ENCODE data around the gene STARD3. TPM values are rescaled to one million over a fixed set of nuclear protein-coding genes. Genes with fewer than 3 reads are reported as not detected.
A peak's percentile ranks its signal among the peaks of the same experiment; 100 is the strongest.

Gene STARD3
- total and polyA plus RNA-seq, 2 of the 13 experiments (the other 11 are each of a cell fraction or from before 2014, with no cell fraction given): 34.6 to 100 TPM

DNA sequence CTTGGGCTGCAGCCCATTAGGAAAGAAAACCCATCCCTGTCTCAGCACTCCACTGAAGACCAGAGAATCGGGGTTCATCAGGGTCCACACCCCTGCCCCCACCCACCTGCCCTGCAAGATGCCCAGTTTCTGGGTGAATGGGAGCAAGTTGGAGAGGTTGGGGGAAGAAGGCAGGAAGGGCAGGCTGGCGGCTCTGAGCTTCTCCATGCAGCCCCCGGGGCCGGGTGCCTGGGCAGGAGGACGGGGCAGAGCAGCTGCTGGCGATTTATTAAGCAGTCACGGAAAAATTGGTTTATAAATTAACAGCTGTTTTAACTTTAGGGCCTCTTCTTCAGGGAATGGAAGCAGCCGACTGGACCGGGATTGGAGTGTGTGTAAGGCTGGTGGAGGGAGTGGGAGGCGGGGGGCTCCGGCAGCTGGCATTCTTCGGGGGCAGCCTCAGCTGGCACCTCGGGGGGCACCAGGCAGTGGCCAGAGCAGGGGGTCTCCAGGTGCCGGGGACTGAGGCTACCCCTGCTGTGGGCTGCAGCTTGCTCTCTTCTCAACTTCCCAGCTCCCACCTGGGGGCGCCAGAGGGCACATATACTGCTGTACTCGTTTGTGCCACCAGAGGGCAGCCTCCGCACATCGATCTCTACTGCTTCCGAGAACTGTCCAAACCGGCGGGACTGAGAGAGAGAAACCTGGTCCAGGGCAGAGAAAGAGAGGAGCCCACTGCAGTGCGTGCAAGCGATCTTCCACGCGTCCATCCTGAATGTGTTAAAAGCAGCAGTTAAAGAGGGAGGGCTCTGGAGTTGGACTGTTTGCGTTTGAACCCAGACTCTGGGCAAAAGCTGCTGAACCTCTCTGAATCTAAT, 15.2 kb upstream of the STARD3 start (continued):
- TF ChIP-seq, protein P1, sequence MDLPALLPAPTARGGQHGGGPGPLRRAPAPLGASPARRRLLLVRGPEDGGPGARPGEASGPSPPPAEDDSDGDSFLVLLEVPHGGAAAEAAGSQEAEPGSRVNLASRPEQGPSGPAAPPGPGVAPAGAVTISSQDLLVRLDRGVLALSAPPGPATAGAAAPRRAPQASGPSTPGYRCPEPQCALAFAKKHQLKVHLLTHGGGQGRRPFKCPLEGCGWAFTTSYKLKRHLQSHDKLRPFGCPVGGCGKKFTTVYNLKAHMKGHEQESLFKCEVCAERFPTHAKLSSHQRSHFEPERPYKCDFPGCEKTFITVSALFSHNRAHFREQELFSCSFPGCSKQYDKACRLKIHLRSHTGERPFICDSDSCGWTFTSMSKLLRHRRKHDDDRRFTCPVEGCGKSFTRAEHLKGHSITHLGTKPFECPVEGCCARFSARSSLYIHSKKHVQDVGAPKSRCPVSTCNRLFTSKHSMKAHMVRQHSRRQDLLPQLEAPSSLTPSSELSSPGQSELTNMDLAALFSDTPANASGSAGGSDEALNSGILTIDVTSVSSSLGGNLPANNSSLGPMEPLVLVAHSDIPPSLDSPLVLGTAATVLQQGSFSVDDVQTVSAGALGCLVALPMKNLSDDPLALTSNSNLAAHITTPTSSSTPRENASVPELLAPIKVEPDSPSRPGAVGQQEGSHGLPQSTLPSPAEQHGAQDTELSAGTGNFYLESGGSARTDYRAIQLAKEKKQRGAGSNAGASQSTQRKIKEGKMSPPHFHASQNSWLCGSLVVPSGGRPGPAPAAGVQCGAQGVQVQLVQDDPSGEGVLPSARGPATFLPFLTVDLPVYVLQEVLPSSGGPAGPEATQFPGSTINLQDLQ (CRISPR knock-in tag; IDR thresholded peaks at IDR 0.05): no peak
- TF ChIP-seq, protein P2, sequence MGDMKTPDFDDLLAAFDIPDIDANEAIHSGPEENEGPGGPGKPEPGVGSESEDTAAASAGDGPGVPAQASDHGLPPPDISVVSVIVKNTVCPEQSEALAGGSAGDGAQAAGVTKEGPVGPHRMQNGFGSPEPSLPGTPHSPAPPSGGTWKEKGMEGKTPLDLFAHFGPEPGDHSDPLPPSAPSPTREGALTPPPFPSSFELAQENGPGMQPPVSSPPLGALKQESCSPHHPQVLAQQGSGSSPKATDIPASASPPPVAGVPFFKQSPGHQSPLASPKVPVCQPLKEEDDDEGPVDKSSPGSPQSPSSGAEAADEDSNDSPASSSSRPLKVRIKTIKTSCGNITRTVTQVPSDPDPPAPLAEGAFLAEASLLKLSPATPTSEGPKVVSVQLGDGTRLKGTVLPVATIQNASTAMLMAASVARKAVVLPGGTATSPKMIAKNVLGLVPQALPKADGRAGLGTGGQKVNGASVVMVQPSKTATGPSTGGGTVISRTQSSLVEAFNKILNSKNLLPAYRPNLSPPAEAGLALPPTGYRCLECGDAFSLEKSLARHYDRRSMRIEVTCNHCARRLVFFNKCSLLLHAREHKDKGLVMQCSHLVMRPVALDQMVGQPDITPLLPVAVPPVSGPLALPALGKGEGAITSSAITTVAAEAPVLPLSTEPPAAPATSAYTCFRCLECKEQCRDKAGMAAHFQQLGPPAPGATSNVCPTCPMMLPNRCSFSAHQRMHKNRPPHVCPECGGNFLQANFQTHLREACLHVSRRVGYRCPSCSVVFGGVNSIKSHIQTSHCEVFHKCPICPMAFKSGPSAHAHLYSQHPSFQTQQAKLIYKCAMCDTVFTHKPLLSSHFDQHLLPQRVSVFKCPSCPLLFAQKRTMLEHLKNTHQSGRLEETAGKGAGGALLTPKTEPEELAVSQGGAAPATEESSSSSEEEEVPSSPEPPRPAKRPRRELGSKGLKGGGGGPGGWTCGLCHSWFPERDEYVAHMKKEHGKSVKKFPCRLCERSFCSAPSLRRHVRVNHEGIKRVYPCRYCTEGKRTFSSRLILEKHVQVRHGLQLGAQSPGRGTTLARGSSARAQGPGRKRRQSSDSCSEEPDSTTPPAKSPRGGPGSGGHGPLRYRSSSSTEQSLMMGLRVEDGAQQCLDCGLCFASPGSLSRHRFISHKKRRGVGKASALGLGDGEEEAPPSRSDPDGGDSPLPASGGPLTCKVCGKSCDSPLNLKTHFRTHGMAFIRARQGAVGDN (CRISPR knock-in tag; IDR thresholded peaks at IDR 0.05): peak; percentile 65
- TF ChIP-seq, protein P3, sequence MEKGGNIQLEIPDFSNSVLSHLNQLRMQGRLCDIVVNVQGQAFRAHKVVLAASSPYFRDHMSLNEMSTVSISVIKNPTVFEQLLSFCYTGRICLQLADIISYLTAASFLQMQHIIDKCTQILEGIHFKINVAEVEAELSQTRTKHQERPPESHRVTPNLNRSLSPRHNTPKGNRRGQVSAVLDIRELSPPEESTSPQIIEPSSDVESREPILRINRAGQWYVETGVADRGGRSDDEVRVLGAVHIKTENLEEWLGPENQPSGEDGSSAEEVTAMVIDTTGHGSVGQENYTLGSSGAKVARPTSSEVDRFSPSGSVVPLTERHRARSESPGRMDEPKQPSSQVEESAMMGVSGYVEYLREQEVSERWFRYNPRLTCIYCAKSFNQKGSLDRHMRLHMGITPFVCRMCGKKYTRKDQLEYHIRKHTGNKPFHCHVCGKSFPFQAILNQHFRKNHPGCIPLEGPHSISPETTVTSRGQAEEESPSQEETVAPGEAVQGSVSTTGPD (CRISPR knock-in tag; IDR thresholded peaks at IDR 0.05): no peak
- no peak for TF ChIP-seq ZNF3 (CRISPR knock-in tag; IDR thresholded peaks at IDR 0.05)
- TF ChIP-seq, protein P4, sequence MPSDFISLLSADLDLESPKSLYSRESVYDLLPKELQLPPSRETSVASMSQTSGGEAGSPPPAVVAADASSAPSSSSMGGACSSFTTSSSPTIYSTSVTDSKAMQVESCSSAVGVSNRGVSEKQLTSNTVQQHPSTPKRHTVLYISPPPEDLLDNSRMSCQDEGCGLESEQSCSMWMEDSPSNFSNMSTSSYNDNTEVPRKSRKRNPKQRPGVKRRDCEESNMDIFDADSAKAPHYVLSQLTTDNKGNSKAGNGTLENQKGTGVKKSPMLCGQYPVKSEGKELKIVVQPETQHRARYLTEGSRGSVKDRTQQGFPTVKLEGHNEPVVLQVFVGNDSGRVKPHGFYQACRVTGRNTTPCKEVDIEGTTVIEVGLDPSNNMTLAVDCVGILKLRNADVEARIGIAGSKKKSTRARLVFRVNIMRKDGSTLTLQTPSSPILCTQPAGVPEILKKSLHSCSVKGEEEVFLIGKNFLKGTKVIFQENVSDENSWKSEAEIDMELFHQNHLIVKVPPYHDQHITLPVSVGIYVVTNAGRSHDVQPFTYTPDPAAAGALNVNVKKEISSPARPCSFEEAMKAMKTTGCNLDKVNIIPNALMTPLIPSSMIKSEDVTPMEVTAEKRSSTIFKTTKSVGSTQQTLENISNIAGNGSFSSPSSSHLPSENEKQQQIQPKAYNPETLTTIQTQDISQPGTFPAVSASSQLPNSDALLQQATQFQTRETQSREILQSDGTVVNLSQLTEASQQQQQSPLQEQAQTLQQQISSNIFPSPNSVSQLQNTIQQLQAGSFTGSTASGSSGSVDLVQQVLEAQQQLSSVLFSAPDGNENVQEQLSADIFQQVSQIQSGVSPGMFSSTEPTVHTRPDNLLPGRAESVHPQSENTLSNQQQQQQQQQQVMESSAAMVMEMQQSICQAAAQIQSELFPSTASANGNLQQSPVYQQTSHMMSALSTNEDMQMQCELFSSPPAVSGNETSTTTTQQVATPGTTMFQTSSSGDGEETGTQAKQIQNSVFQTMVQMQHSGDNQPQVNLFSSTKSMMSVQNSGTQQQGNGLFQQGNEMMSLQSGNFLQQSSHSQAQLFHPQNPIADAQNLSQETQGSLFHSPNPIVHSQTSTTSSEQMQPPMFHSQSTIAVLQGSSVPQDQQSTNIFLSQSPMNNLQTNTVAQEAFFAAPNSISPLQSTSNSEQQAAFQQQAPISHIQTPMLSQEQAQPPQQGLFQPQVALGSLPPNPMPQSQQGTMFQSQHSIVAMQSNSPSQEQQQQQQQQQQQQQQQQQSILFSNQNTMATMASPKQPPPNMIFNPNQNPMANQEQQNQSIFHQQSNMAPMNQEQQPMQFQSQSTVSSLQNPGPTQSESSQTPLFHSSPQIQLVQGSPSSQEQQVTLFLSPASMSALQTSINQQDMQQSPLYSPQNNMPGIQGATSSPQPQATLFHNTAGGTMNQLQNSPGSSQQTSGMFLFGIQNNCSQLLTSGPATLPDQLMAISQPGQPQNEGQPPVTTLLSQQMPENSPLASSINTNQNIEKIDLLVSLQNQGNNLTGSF (CRISPR knock-in tag; IDR thresholded peaks at IDR 0.05): no peak
- no peak; the same call in 1 of the 2 replicates for TF ChIP-seq ZNF232 (CRISPR knock-in tag; IDR thresholded peaks at IDR 0.05; ENCODE audit: borderline replicate concordance)
- no peak for TF ChIP-seq NCOA1 (CRISPR knock-in tag; IDR thresholded peaks at IDR 0.05)
- TF ChIP-seq, protein P5, sequence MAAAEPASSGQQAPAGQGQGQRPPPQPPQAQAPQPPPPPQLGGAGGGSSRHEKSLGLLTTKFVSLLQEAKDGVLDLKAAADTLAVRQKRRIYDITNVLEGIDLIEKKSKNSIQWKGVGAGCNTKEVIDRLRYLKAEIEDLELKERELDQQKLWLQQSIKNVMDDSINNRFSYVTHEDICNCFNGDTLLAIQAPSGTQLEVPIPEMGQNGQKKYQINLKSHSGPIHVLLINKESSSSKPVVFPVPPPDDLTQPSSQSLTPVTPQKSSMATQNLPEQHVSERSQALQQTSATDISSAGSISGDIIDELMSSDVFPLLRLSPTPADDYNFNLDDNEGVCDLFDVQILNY (CRISPR knock-in tag; conservative IDR thresholded peaks at IDR 0.05): no peak
- no peak for TF ChIP-seq KLF12 (CRISPR knock-in tag; IDR thresholded peaks at IDR 0.05; ENCODE audit: borderline replicate concordance)
- TF ChIP-seq, protein P6, sequence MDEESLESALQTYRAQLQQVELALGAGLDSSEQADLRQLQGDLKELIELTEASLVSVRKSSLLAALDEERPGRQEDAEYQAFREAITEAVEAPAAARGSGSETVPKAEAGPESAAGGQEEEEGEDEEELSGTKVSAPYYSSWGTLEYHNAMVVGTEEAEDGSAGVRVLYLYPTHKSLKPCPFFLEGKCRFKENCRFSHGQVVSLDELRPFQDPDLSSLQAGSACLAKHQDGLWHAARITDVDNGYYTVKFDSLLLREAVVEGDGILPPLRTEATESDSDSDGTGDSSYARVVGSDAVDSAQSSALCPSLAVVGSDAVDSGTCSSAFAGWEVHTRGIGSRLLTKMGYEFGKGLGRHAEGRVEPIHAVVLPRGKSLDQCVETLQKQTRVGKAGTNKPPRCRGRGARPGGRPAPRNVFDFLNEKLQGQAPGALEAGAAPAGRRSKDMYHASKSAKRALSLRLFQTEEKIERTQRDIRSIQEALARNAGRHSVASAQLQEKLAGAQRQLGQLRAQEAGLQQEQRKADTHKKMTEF (CRISPR knock-in tag; IDR thresholded peaks at IDR 0.05): peak; percentile 58
- TF ChIP-seq SUZ12 (IDR thresholded peaks at IDR 0.05; ENCODE audit: low read depth, low read length): peak; percentile 26; the same call in 1 of the 2 replicates

All from HepG2 (cell line).